Activated naive CD4-positive, alpha-beta T cell (primary cell): ENCODE results near the gene APH1B.

Source experiments
- DNase-seq, 4 experiments: peaks; one replicate each; lab custom pipeline; 2025; lab: John Stamatoyannopoulos, UW

Gene APH1B

DNA sequence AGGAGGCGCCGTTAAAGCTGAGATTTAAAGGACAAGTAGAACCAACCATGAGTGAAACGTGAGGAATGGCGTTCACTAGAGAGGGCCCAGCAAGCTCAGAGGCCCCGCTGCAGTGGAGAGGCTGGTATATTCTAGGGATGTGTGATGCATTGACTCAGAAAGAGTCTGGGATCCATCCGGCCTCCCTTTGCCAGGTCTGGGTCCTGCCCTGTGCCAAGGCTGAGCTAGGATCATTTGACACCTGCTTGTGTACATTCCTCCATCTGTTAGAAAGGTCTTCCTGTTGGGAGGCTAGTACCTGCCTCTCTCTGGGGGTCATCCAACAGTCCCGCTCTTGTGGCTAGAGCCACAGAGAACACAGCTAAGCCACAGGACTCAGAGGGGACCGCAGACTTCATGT is 75.9 kb downstream of the APH1B start:
- no peak for DNase-seq

- no peak for DNase-seq
Observed at GRCh38 chr15:63353887-63354286, 76.5 kb downstream of the APH1B start.

DNA sequence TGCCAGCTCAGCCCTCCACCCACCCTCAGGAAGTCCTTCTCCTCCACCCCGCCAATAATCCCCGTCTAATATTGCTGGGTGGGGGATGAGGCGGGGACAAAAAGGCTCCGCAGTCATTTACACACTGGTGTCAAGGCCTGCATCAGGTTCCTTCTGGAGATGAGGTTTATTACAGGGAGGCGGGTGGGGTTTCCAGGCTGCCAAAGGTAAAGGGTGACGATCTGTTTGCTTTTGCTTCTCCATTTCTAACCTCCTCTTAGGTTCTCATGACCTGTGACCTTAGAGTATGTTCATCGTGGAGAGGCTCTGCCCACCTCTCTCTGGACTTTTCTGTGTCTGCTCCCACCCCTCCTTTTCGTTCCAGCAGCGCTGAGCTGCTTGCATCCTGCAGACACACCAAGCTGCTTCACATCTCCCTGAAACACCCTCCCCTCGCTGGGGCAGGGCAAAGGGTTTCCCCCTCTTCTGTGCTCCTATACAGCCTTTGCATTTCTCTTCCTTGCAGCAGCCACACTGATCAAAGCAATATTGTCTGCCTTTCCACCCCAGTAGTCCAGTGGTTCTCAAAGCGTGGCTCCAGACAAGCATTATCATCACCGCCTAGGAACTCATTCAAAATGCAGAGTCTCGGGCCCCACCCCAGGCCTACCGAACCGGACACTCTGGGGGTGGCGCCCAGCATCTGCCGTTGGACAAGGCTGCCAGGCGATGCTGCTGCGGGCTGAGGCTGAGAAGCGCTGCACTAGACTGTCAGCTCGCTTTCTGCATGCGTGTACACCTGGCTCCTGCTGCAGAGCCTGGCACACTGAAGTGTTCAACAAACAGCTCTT is 77.6 kb downstream of the APH1B start:
- no peak for DNase-seq

DNA sequence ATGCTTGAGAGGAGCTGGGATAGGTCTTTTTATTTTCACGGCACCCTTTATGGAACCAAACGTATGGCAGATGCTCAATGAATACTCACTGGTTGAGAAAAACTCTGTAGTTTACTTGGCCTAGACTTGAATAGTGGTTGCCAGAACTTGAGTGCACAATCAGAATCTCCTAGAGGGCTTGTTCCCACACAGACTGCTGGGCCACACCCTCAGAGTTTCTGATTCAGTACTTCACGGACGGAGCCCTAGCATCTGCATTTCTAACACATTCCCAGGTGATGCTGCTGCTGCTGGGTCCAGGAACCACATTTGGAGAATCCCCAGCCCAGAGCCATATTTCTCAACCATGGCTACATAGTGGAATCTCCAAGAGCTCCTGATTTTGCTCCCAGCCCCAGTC is 79.7 kb downstream of the APH1B start:
- DNase-seq, result no peak

GRCh38 chr15:63357731-63358130 is 80.3 kb downstream of the APH1B start:
- no peak for DNase-seq

GRCh38 chr15:63358241-63359029 is 81.0 kb downstream of the APH1B start:
- DNase-seq, result no peak
